K562 (cell line): Measurements from ENCODE around the gene CFAP157. TPM values are rescaled to one million over a fixed set of nuclear protein-coding genes. Genes with fewer than 3 reads are reported as not detected.

ENCODE experiments used
- GATAD2B ChIP-seq: fragments of 450-650 bp; IDR thresholded peaks from 2 replicates; pipeline ENCODE4 v1.6.1; 2017; ENCODE audit warnings: mild to moderate bottlenecking, borderline replicate concordance
- MLX ChIP-seq, 2 experiments: fragments of 450-650 bp in 1 of 2; sonication (generic) in 1 of 2; formaldehyde crosslinking; conservative IDR thresholded peaks; 2 replicates each; pipeline versions ENCODE4 v1.4.0 to v1.8.1; 2020 to 2022; ENCODE audit warnings: mild to moderate bottlenecking in 1 of 2, missing genetic modification reagents in 1 of 2
- SRSF7 ChIP-seq: fragments of 200-400 bp; formaldehyde crosslinking; optimal IDR thresholded peaks from 2 replicates; pipeline ENCODE3; 2017; ENCODE audit warnings: mild to moderate bottlenecking, low read depth, low read length
- ZNF586 ChIP-seq: fragments of 450-650 bp; formaldehyde crosslinking; conservative IDR thresholded peaks from 2 replicates; pipeline ENCODE4 v1.4.0; 2020; ENCODE audit warnings: mild to moderate bottlenecking, moderate library complexity
- polyA plus RNA-seq, 8 experiments: library from polyadenylated mRNA; depleted of rRNA in 4 of 8; stranded (reverse) in 5 of 8; unstranded in 3 of 8; fragments of >200 nt; fragmentation: Nextera tagmentation in 2 of 8; fragmentation: Illumina TruSeq in 1 of 8; extraction: Ambion mirVana in 2 of 8; extraction: Trizol in 1 of 8; gene quantifications; 2 replicates each; pipeline versions ENCODE4 v1.2.1 to v1.2.3, GENCODE V29; 2011 to 2014; ENCODE audit warnings: inconsistent platforms in 1 of 8, missing spikeins in 1 of 8
- total RNA-seq, 7 experiments: library from RNA; depleted of rRNA in 6 of 7; stranded (reverse); fragments of >200 nt in 6 of 7; fragmentation: Illumina TruSeq in 2 of 7; extraction: Trizol in 2 of 7; gene quantifications; 2 replicates each; pipeline versions ENCODE4 v1.2.1 to v1.2.3, GENCODE V29; 2011 to 2021; ENCODE audit warnings: low replicate concordance in 1 of 7
- TF ChIP-seq, protein P1 (sequence below), 2 experiments: fragments of 450-650 bp; IDR thresholded peaks; 2 replicates each; pipeline ENCODE4 v1.6.1; 2018; ENCODE audit warnings: mild to moderate bottlenecking in 2 of 2, low read depth in 1 of 2; ENCODE audit not compliant: partially characterized antibody in 2 of 2

CFAP157 gene
- total and polyA plus RNA-seq, 9 of the 15 experiments (the other 6 are each of a cell fraction or from before 2014, with no cell fraction given), result 0.03 TPM; not detected in 8

DNA sequence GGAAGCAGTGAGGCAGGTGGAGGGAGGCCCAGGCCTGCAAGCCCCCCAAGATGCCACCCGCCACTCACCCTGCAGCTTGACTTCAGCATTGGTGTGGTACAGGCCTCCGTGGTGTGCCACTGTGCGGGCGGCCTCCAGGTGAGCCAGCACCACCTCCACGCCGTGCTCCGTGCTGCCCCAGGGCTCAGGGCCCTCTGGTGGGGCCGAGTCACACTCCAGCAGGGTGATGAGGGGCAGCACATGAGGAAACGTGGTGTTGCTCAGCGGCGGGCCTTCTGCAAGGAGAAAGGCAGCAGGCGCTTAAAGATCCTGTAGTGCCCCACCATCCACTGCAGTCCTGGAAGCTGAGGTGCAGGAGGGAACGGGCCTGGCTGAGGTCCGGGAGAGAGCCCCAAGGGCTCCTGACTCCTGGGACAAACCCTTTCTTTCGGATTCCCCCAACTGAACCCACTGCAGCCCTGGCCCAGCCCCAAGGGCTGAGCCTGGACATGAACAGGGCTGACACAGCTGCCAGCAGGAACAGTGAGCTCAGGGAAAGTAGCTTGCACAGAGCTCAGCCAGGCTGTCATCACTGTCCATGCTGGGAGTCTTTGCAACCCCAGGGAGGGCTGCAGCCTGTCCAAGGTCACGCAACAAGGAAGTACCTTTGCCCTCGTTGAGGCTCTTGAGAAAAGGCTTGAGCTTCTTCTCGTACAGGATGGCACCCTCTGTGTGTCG, 33.0 kb downstream of the CFAP157 start (continued):
- TF ChIP-seq, protein P1, sequence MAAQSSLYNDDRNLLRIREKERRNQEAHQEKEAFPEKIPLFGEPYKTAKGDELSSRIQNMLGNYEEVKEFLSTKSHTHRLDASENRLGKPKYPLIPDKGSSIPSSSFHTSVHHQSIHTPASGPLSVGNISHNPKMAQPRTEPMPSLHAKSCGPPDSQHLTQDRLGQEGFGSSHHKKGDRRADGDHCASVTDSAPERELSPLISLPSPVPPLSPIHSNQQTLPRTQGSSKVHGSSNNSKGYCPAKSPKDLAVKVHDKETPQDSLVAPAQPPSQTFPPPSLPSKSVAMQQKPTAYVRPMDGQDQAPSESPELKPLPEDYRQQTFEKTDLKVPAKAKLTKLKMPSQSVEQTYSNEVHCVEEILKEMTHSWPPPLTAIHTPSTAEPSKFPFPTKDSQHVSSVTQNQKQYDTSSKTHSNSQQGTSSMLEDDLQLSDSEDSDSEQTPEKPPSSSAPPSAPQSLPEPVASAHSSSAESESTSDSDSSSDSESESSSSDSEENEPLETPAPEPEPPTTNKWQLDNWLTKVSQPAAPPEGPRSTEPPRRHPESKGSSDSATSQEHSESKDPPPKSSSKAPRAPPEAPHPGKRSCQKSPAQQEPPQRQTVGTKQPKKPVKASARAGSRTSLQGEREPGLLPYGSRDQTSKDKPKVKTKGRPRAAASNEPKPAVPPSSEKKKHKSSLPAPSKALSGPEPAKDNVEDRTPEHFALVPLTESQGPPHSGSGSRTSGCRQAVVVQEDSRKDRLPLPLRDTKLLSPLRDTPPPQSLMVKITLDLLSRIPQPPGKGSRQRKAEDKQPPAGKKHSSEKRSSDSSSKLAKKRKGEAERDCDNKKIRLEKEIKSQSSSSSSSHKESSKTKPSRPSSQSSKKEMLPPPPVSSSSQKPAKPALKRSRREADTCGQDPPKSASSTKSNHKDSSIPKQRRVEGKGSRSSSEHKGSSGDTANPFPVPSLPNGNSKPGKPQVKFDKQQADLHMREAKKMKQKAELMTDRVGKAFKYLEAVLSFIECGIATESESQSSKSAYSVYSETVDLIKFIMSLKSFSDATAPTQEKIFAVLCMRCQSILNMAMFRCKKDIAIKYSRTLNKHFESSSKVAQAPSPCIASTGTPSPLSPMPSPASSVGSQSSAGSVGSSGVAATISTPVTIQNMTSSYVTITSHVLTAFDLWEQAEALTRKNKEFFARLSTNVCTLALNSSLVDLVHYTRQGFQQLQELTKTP (IDR thresholded peaks at IDR 0.05; ENCODE audit: low read depth in 1 of 2, partially characterized antibody in 2 of 2), result no peak
- TF ChIP-seq ZNF586 (CRISPR knock-in tag), result no peak
- no peak for TF ChIP-seq SRSF7
- TF ChIP-seq MLX (CRISPR knock-in tag; conservative IDR thresholded peaks at IDR 0.05), result no peak
- no peak for TF ChIP-seq GATAD2B
